Thyroid gland (tissue), 4 donors: ENCODE data around the gene OLFML2B. TPM values are rescaled to one million over a fixed set of nuclear protein-coding genes. Genes with fewer than 3 reads are reported as not detected.

Source experiments
- DNase-seq, 2 donors: peaks; one replicate each; pipeline ENCODE4 v3.0.0-alpha.2; 2019
- H3K27ac ChIP-seq, 3 donors: fragments of 200-600 bp; sonication (generic); 1 replicate in 2 of 3; 2 replicates in 1 of 3; pipeline ENCODE4 v1.5.1; 2016 to 2019; ENCODE audit warnings: mild to moderate bottlenecking in 1 of 3, moderate library complexity in 1 of 3
- H3K27me3 ChIP-seq: fragments of 200-600 bp; sonication (generic); one replicate; pipeline ENCODE4 v1.5.1; 2019
- H3K36me3 ChIP-seq, 2 donors: fragments of 200-600 bp; sonication (generic); one replicate each; pipeline ENCODE4 v1.5.1; 2016 to 2019
- H3K4me1 ChIP-seq, 2 donors: fragments of 200-600 bp; sonication (generic); one replicate each; pipeline ENCODE4 v1.5.1; 2017 to 2019
- H3K4me3 ChIP-seq, 3 donors: fragments of 200-600 bp; sonication (generic); replicated peaks in 1 of 3; 1 replicate in 2 of 3; 2 replicates in 1 of 3; pipeline ENCODE4 v1.5.1; 2016; ENCODE audit warnings: mild to moderate bottlenecking in 1 of 3
- H3K9me3 ChIP-seq: fragments of 200-600 bp; sonication (generic); one replicate; pipeline ENCODE4 v1.5.1; 2017
- CTCF ChIP-seq, 6 experiments: fragments of 200-600 bp in 3 of 6; fragments of 450-650 bp in 3 of 6; sonication (generic) in 3 of 6; IDR thresholded peaks; one replicate each; pipeline ENCODE4 v1.5.1; 2016 to 2019; ENCODE audit warnings: antibody characterized with exemption in 6 of 6, mild to moderate bottlenecking in 2 of 6, inconsistent platforms in 1 of 6, moderate library complexity in 1 of 6
- POLR2A ChIP-seq, 2 donors: fragments of 450-650 bp; IDR thresholded peaks; one replicate each; pipeline ENCODE4 v1.6.1; 2017; ENCODE audit warnings: antibody characterized with exemption in 2 of 2, mild to moderate bottlenecking in 2 of 2, moderate library complexity in 1 of 2
- WGBS, 2 donors: methylation state at CpG; one replicate each; pipeline ENCODE4 v1.1.5; 2017; 5-methylcytosine and 5-hydroxymethylcytosine counted together
- intact Hi-C: fragments of 100-400 bp; cut with DNase I; formaldehyde crosslinking; loops from one replicate; pipeline ENCODE4 v1.15.1; 2023
- total RNA-seq, 4 donors: library from RNA; depleted of rRNA; stranded (reverse); fragments of >200 nt; gene quantifications; one replicate each; pipeline ENCODE4 v1.2.3, GENCODE V29; 2016

Gene OLFML2B
- total RNA-seq, 4 donors from 2014 or later: 8.0 to 18.4 (median 12.9) TPM

- Histone ChIP-seq H3K9me3 (no peaks in the 10 kb centered on the region), H3K27me3 (no peaks in the 10 kb centered on the region), H3K36me3 (no peaks in the 10 kb centered on the region), H3K27ac (no peak overlapping the region), H3K4me3 (no peak overlapping the region), H3K4me1 (no peaks in the 10 kb centered on the region)
- no peak for TF ChIP-seq POLR2A (IDR thresholded peaks at IDR 0.05)
- no peak for TF ChIP-seq CTCF (IDR thresholded peaks at IDR 0.05)
- 84 to 89% methylated on average over 5 of the region's 5 CpGs for WGBS, 2 donors
- intact Hi-C loops: no loop called here
- DNase-seq: no peak
Measured at GRCh38 chr1:161989786-161990185, 33.9 kb downstream of the OLFML2B start.

- intact Hi-C loops: no loop called here
- H3K27ac ChIP-seq: no peak overlapping the region
- no peaks in the 10 kb centered on the region for H3K9me3 ChIP-seq
- no peaks in the 10 kb centered on the region for H3K4me1 ChIP-seq
- H3K4me3 ChIP-seq: no peak overlapping the region
- H3K27me3 ChIP-seq: no peaks in the 10 kb centered on the region
- H3K36me3 ChIP-seq: no peaks in the 10 kb centered on the region
- no peak for TF ChIP-seq CTCF (IDR thresholded peaks at IDR 0.05)
- TF ChIP-seq POLR2A (IDR thresholded peaks at IDR 0.05): no peak
- no peak for DNase-seq
Measured at GRCh38 chr1:161989108-161989507, 34.6 kb downstream of the OLFML2B start.

- H3K9me3 ChIP-seq: no peaks in the 10 kb centered on the region
- H3K4me1 ChIP-seq: no peaks in the 10 kb centered on the region
- no peak overlapping the region for H3K4me3 ChIP-seq
- H3K27me3 ChIP-seq: no peaks in the 10 kb centered on the region
- H3K36me3 ChIP-seq: no peaks in the 10 kb centered on the region
- intact Hi-C loops: no loop called here
- TF ChIP-seq CTCF (IDR thresholded peaks at IDR 0.05) (no peak), POLR2A (IDR thresholded peaks at IDR 0.05) (no peak)
- DNase-seq: no peak
- no peak overlapping the region for H3K27ac ChIP-seq
- WGBS, 2 donors: 74 to 77% methylated on average over 5 of the region's 5 CpGs
Measured at GRCh38 chr1:161988413-161988812, 35.3 kb downstream of the OLFML2B start.

GRCh38 chr1:161987872-161988271, 35.8 kb downstream of the OLFML2B start:
- no peak for DNase-seq
- H3K9me3 ChIP-seq: no peaks in the 10 kb centered on the region
- H3K36me3 ChIP-seq: no peaks in the 10 kb centered on the region
- 86 to 92% methylated on average over 5 of the region's 5 CpGs for WGBS, 2 donors
- no peak overlapping the region for H3K27ac ChIP-seq
- no peak overlapping the region for H3K4me3 ChIP-seq
- TF ChIP-seq CTCF (IDR thresholded peaks at IDR 0.05) (no peak), POLR2A (IDR thresholded peaks at IDR 0.05) (no peak)
- H3K27me3 ChIP-seq: no peaks in the 10 kb centered on the region
- no peaks in the 10 kb centered on the region for H3K4me1 ChIP-seq
- intact Hi-C loops: no loop called here

- intact Hi-C loops: no loop called here
- Histone ChIP-seq H3K27ac (no peak overlapping the region), H3K27me3 (no peaks in the 10 kb centered on the region), H3K36me3 (no peaks in the 10 kb centered on the region), H3K9me3 (no peaks in the 10 kb centered on the region), H3K4me1 (no peaks in the 10 kb centered on the region), H3K4me3 (no peak overlapping the region)
- no peak for TF ChIP-seq POLR2A (IDR thresholded peaks at IDR 0.05)
- TF ChIP-seq CTCF (IDR thresholded peaks at IDR 0.05): no peak
- no peak for DNase-seq
- 59 to 68% methylated on average over 1 of the region's 1 CpG for WGBS, 2 donors
Measured at GRCh38 chr1:161987303-161987702, 36.4 kb downstream of the OLFML2B start.
